ENCODE measurements around the gene PEAK3. TPM values are rescaled to one million over a fixed set of nuclear protein-coding genes. Genes with fewer than 3 reads are reported as not detected.
A peak's percentile ranks its signal among the peaks of the same experiment; 100 is the strongest.

Gene PEAK3
- total and polyA plus RNA-seq, 5 donors from 2014 or later = 0.10 to 0.32 (median 0.15) TPM; not detected in 1

DNA sequence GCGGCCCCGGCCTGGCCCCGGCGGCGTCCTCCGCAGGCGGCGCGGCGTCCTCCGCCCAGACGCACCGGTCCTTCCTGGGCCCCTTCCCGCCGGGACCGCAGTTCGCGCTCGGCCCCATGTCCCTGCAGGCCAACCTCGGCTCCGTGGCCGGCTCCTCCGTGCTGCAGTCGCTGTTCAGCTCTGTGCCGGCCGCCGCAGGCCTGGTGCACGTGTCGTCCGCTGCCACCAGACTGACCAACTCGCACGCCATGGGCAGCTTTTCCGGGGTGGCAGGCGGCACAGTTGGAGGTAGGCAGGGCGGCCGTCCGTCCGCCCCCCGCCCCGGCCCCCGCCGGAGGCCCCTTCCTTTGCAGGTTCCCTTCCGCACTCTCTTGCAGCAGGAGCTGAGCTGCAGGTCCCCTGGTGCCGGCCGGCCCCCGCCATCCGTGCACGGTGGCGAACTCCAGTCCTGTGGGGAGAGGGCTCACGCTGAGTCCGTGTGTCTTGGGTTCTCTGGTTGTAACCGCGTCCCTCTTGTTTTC is 55.1 kb downstream of the PEAK3 start:
- Mint-ChIP-seq H3K36me3 (peaks cover 5% of the 10 kb centered on the region), H3K27me3 (no peaks in the 10 kb centered on the region), H3K4me3 (no peak overlapping the region), H3K27ac (no peak overlapping the region), H3K4me1 (peaks cover 0 to 2% (median 0%) of the 10 kb centered on the region in 4 donors), H3K9me3 (peaks cover 0 to 2% (median 0%) of the 10 kb centered on the region in 7 donors)
- Histone ChIP-seq H3K36me3 (ENCODE audit: control insufficient read depth, insufficient read depth, low read length) (peaks cover 8% of the 10 kb centered on the region), H3K4me1 (ENCODE audit: control insufficient read depth, insufficient read depth, low read length, poor library complexity, severe bottlenecking) (no peaks in the 10 kb centered on the region), H3K9me3 (ENCODE audit: control insufficient read depth in 2 of 2, low read length in 2 of 2) (no peaks in the 10 kb centered on the region), H3K27ac (ENCODE audit: insufficient read depth, low read length, poor library complexity, severe bottlenecking) (no peak overlapping the region), H3K27me3 (ENCODE audit: control insufficient read depth, insufficient read depth, low read length) (no peaks in the 10 kb centered on the region), H3K4me3 (ENCODE audit: low read depth, low read length) (no peak overlapping the region)
- DNase-seq (no peak), ATAC-seq (ENCODE audit: low read depth in 2 of 2) (no peak)

DNA sequence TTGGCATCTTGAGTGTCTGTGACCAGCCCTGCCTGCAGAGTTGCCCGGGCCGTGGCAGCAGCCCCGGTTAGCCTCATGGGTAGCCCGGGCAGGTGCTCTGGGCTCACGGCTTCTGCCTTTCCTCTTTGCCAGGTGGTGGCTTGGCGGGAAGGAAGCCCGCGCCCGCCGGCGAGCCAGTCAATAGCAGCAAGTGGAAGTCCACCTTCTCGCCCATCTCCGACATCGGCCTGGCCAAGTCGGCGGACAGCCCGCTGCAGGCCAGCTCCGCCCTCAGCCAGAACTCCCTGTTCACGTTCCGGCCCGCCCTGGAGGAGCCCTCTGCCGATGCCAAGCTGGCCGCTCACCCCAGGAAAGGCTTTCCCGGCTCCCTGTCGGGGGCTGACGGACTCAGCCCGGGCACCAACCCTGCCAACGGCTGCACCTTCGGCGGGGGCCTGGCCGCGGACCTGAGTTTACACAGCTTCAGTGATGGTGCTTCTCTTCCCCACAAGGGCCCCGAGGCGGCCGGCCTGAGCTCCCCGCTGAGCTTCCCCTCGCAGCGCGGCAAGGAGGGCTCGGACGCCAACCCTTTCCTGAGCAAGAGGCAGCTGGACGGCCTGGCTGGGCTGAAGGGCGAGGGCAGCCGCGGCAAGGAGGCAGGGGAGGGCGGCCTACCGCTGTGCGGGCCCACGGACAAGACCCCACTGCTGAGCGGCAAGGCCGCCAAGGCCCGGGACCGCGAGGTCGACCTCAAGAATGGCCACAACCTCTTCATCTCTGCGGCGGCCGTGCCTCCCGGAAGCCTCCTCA is 55.7 kb downstream of the PEAK3 start:
- Histone ChIP-seq H3K36me3 (ENCODE audit: control insufficient read depth, insufficient read depth, low read length) (peaks cover 8% of the 10 kb centered on the region), H3K27me3 (ENCODE audit: control insufficient read depth, insufficient read depth, low read length) (no peaks in the 10 kb centered on the region), H3K4me1 (ENCODE audit: control insufficient read depth, insufficient read depth, low read length, poor library complexity, severe bottlenecking) (no peaks in the 10 kb centered on the region), H3K27ac (ENCODE audit: insufficient read depth, low read length, poor library complexity, severe bottlenecking) (no peak overlapping the region), H3K9me3 (ENCODE audit: control insufficient read depth in 2 of 2, low read length in 2 of 2) (no peaks in the 10 kb centered on the region), H3K4me3 (ENCODE audit: low read depth, low read length) (no peak overlapping the region)
- H3K4me3 Mint-ChIP-seq = no peak overlapping the region
- no peak for ATAC-seq (ENCODE audit: low read depth in 2 of 2)
- peaks cover 5% of the 10 kb centered on the region for H3K36me3 Mint-ChIP-seq
- peaks cover 0 to 2% (median 0%) of the 10 kb centered on the region in 4 donors for H3K4me1 Mint-ChIP-seq
- no peak for DNase-seq
- H3K9me3 Mint-ChIP-seq = peaks cover 0 to 2% (median 0%) of the 10 kb centered on the region in 7 donors
- H3K27me3 Mint-ChIP-seq = no peaks in the 10 kb centered on the region
- H3K27ac Mint-ChIP-seq = no peak overlapping the region

DNA sequence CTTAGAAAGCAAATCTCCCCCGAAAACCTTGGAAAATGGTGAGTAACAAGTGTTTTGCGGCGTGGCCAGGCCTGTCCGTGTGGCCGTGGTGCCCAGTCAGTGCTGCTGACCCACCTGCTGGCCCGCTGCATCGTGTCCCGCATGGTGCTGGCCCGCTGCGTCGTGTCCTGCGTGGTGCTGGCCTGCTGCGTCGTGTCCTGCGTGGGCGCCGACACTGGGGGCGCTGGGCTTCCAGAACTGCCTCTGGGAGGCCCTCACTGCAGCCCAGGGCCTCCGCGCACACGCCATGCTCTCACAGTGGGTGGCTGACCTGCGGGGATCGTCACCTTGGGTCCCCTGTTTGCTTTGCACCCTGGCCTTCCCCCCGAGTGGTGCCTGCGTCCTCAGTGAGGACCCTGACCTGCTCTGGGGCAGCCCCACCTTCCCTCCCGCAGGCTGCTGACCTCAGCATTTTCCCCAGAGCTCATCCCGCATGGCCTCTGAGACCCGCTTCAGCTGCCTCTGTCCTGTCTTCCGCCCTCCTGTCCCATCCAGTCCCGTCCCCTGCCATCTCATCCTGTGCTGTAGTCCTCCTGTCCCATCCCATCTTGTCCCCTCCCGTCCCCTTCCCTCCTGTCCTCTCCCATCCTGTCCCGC is 56.4 kb downstream of the PEAK3 start:
- no peak for DNase-seq
- no peak overlapping the region for H3K27ac Mint-ChIP-seq
- Histone ChIP-seq H3K9me3 (ENCODE audit: control insufficient read depth in 2 of 2, low read length in 2 of 2) (no peaks in the 10 kb centered on the region), H3K27ac (ENCODE audit: insufficient read depth, low read length, poor library complexity, severe bottlenecking) (no peak overlapping the region), H3K27me3 (ENCODE audit: control insufficient read depth, insufficient read depth, low read length) (no peaks in the 10 kb centered on the region), H3K4me1 (ENCODE audit: control insufficient read depth, insufficient read depth, low read length, poor library complexity, severe bottlenecking) (no peaks in the 10 kb centered on the region), H3K4me3 (ENCODE audit: low read depth, low read length) (no peak overlapping the region), H3K36me3 (ENCODE audit: control insufficient read depth, insufficient read depth, low read length) (peaks cover 8% of the 10 kb centered on the region)
- H3K9me3 Mint-ChIP-seq = peaks cover 0 to 2% (median 0%) of the 10 kb centered on the region in 7 donors
- H3K36me3 Mint-ChIP-seq = peaks cover 5% of the 10 kb centered on the region
- no peaks in the 10 kb centered on the region for H3K27me3 Mint-ChIP-seq
- no peak overlapping the region for H3K4me3 Mint-ChIP-seq
- H3K4me1 Mint-ChIP-seq = peaks cover 0 to 1% (median 0%) of the 10 kb centered on the region in 4 donors
- no peak for ATAC-seq (ENCODE audit: low read depth in 2 of 2)

DNA sequence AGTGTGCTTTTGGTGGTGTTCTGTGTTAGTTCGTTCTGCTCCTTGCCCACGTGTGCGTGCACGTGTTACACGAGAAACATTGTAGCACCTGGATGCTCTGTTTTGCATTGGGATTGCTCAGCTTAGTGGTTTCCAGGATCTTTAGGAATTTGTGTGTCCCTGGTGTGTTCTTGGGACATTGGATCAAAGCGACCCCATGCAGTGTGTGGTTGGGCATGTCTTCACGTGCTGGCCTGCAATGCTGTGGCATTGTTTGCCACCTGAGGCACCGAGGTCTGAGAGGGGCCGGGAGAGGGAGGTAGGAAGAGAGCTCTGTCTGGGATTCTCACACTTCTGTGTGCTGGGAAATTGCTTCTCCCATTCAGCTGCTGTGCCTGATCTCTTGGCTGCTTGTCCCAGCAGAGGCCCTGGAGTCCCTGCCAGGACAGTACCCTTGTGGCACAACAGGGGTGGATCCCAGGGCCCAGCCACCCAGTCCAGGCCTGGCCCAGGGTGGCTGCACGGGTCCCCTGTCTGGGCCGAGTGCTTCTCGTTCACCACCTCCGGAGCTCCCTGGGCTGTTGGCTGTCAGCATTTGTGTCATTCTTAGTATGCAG is 57.1 kb downstream of the PEAK3 start:
- no peaks in the 10 kb centered on the region for H3K4me1 ChIP-seq (ENCODE audit: control insufficient read depth, insufficient read depth, low read length, poor library complexity, severe bottlenecking)
- H3K4me3 ChIP-seq (ENCODE audit: low read depth, low read length) = no peak overlapping the region
- Mint-ChIP-seq H3K27me3 (no peaks in the 10 kb centered on the region), H3K27ac (peak overlapping the region in 2 of 3 donors; percentile 67 to 71), H3K36me3 (peaks cover 5% of the 10 kb centered on the region), H3K4me3 (no peak overlapping the region), H3K4me1 (no peaks in the 10 kb centered on the region), H3K9me3 (peaks cover 0 to 2% (median 0%) of the 10 kb centered on the region in 7 donors)
- peaks cover 10% of the 10 kb centered on the region for H3K36me3 ChIP-seq (ENCODE audit: control insufficient read depth, insufficient read depth, low read length)
- H3K27me3 ChIP-seq (ENCODE audit: control insufficient read depth, insufficient read depth, low read length) = no peaks in the 10 kb centered on the region
- ATAC-seq (ENCODE audit: low read depth in 2 of 2) = no peak
- no peak for DNase-seq
- no peak overlapping the region for H3K27ac ChIP-seq (ENCODE audit: insufficient read depth, low read length, poor library complexity, severe bottlenecking)
- no peaks in the 10 kb centered on the region for H3K9me3 ChIP-seq (ENCODE audit: control insufficient read depth in 2 of 2, low read length in 2 of 2)

Other genes with a start within 250 kb of the PEAK3 start
- 340 TPM for gene MKNK2, start 230.9 kb downstream of the PEAK3 start, total RNA-seq
- gene MKNK2, start 230.9 kb downstream of the PEAK3 start, polyA plus RNA-seq = 10 to 100 TPM; 28.7 to 38.2 (median 32.0) TPM
- 131 TPM for gene MOB3A, start 185.8 kb downstream of the PEAK3 start, total RNA-seq
- 10 to 100 TPM; 73.6 to 91.1 (median 88.0) TPM for gene MOB3A, start 185.8 kb downstream of the PEAK3 start, polyA plus RNA-seq
- 16.5 TPM for gene IZUMO4, start 185.3 kb downstream of the PEAK3 start, total RNA-seq
- gene IZUMO4, start 185.3 kb downstream of the PEAK3 start, polyA plus RNA-seq = under 1 TPM; 0.47 to 0.82 (median 0.70) TPM
- gene AP3D1, start 130.6 kb downstream of the PEAK3 start, total RNA-seq = 78.0 TPM
- 10 to 100 TPM; 12.0 to 13.6 (median 12.9) TPM for gene AP3D1, start 130.6 kb downstream of the PEAK3 start, polyA plus RNA-seq
- 39.3 TPM for gene DOT1L, start 118.2 kb downstream of the PEAK3 start, total RNA-seq
- under 1 TPM; 0.17 to 0.47 (median 0.28) TPM for gene DOT1L, start 118.2 kb downstream of the PEAK3 start, polyA plus RNA-seq
- gene PLEKHJ1, start 45.8 kb downstream of the PEAK3 start, total RNA-seq = 50.3 TPM
- 100 to 1,000 TPM in 3 of 4 donors, 10 to 100 TPM in 1; 97.7 to 121 (median 108) TPM for gene PLEKHJ1, start 45.8 kb downstream of the PEAK3 start, polyA plus RNA-seq
- gene SF3A2, start 45.4 kb downstream of the PEAK3 start, total RNA-seq = 146 TPM
- gene SF3A2, start 45.4 kb downstream of the PEAK3 start, polyA plus RNA-seq = 10 to 100 TPM; 13.5 to 26.0 (median 20.0) TPM
- 3.5 TPM for gene AMH, start 32.9 kb downstream of the PEAK3 start, total RNA-seq
- not detected for gene AMH, start 32.9 kb downstream of the PEAK3 start, polyA plus RNA-seq
- 0.99 TPM for gene JSRP1, start 25.8 kb downstream of the PEAK3 start, total RNA-seq
- 1 to 10 TPM in 3 of 4 donors, under 1 TPM in 1; 0.89 to 2.4 (median 1.8) TPM for gene JSRP1, start 25.8 kb downstream of the PEAK3 start, polyA plus RNA-seq
- gene LINGO3, start 26.0 kb upstream of the PEAK3 start, total RNA-seq = 0.22 TPM
- 1 to 10 TPM; 3.0 to 5.3 (median 3.7) TPM for gene LINGO3, start 26.0 kb upstream of the PEAK3 start, polyA plus RNA-seq
- 83.9 TPM for gene LSM7, start 46.4 kb upstream of the PEAK3 start, total RNA-seq
- 100 to 1,000 TPM; 146 to 187 (median 169) TPM for gene LSM7, start 46.4 kb upstream of the PEAK3 start, polyA plus RNA-seq
- 69.7 TPM for gene SPPL2B, start 46.5 kb upstream of the PEAK3 start, total RNA-seq
- gene SPPL2B, start 46.5 kb upstream of the PEAK3 start, polyA plus RNA-seq = 1 to 10 TPM; 4.3 to 7.4 (median 6.3) TPM
- 0.17 TPM for gene TMPRSS9, start 78.1 kb upstream of the PEAK3 start, total RNA-seq
- not detected for gene TMPRSS9, start 78.1 kb upstream of the PEAK3 start, polyA plus RNA-seq
- 24.6 TPM for gene TIMM13, start 145.4 kb upstream of the PEAK3 start, total RNA-seq
- gene TIMM13, start 145.4 kb upstream of the PEAK3 start, polyA plus RNA-seq = 10 to 100 TPM; 49.7 to 62.5 (median 59.4) TPM
- gene LMNB2, start 174.8 kb upstream of the PEAK3 start, total RNA-seq = 16.0 TPM
- gene LMNB2, start 174.8 kb upstream of the PEAK3 start, polyA plus RNA-seq = 1 to 10 TPM; 3.8 to 7.5 (median 4.8) TPM
- gene GADD45B, start 194.0 kb upstream of the PEAK3 start, total RNA-seq = 191 TPM
- gene GADD45B, start 194.0 kb upstream of the PEAK3 start, polyA plus RNA-seq = 10 to 100 TPM; 53.4 to 70.2 (median 63.3) TPM

Data from CD4-positive, CD25-positive, alpha-beta regulatory T cell (primary cell).